H54 (cell line): ENCODE data around the gene UBE2L6.

Experiments used
- DNase-seq: peaks from one replicate; pipeline ENCODE4 v3.0.0; 2011; ENCODE audit warnings: low spot score, mixed read lengths; ENCODE audit not compliant: insufficient read length
- FAIRE-seq: peaks from 3 replicates; lab custom pipeline; 2011; peaks lifted over from hg19 to GRCh38; lab: Jason Lieb, UNC
- POLR2A ChIP-seq: IDR thresholded peaks from 2 replicates; pipeline ENCODE4 v1.6.1; 2011; ENCODE audit warnings: low read depth, mild to moderate bottlenecking, low read length

Gene UBE2L6

GRCh38 chr11:57567515-57568329, at the start of gene UBE2L6:
TSS of gene UBE2L6 (minus strand) at chr11:57567672. CDS start at chr11:57567611, 61 bp downstream.
- peak; percentile 80 for DNase-seq
- no peak for FAIRE-seq

GRCh38 chr11:57616595-57616994, 49.1 kb upstream of the UBE2L6 start:
- DNase-seq (no peak), FAIRE-seq (no peak)
- no peak for TF ChIP-seq POLR2A

More at GRCh38 chr11:57567515-57568329, at the start of gene UBE2L6:
- peak; percentile 74 for TF ChIP-seq POLR2A

- TF ChIP-seq POLR2A, result no peak
- no peak for DNase-seq
- no peak for FAIRE-seq
Measured at GRCh38 chr11:57615308-57615707, 47.8 kb upstream of the UBE2L6 start.

- FAIRE-seq (no peak), DNase-seq (no peak)
- TF ChIP-seq POLR2A, result no peak
Measured at GRCh38 chr11:57614234-57614772, 46.8 kb upstream of the UBE2L6 start.

GRCh38 chr11:57610170-57610569, 42.7 kb upstream of the UBE2L6 start:
- no peak for TF ChIP-seq POLR2A
- FAIRE-seq (no peak), DNase-seq (no peak)

- FAIRE-seq, result no peak
- no peak for TF ChIP-seq POLR2A
- no peak for DNase-seq
Measured at GRCh38 chr11:57605028-57605420, 37.6 kb upstream of the UBE2L6 start.

- TF ChIP-seq POLR2A, result no peak
- FAIRE-seq (no peak), DNase-seq (no peak)
Measured at GRCh38 chr11:57604296-57605027, 37.0 kb upstream of the UBE2L6 start.

GRCh38 chr11:57601297-57601696, 33.8 kb upstream of the UBE2L6 start:
- TF ChIP-seq POLR2A, result no peak
- DNase-seq (no peak), FAIRE-seq (no peak)

GRCh38 chr11:57599381-57599780, 31.9 kb upstream of the UBE2L6 start:
- FAIRE-seq (no peak), DNase-seq (no peak)
- TF ChIP-seq POLR2A, result no peak

- no peak for FAIRE-seq
- no peak for TF ChIP-seq POLR2A
- no peak for DNase-seq
Measured at GRCh38 chr11:57598831-57599155, 31.3 kb upstream of the UBE2L6 start.

- no peak for TF ChIP-seq POLR2A
- FAIRE-seq, result no peak
- peak; percentile 74 for DNase-seq
Measured at GRCh38 chr11:57597916-57598830, 30.7 kb upstream of the UBE2L6 start.

- no peak for FAIRE-seq
- no peak for TF ChIP-seq POLR2A
- DNase-seq, result no peak
Measured at GRCh38 chr11:57597461-57597915, 30.0 kb upstream of the UBE2L6 start, which contains the start of gene SERPING1. TSS of gene SERPING1 (plus strand) at chr11:57597685. CDS start at chr11:57598271, 586 bp downstream.

GRCh38 chr11:57596266-57596885, 28.9 kb upstream of the UBE2L6 start:
- no peak for TF ChIP-seq POLR2A
- no peak for FAIRE-seq

More at GRCh38 chr11:57596266-57596885, 28.9 kb upstream of the UBE2L6 start:
- no peak for DNase-seq
